Measurements from ENCODE around the gene DDX11.
"Not testable (repeated sequence)": the region's sequence is repeated elsewhere in the genome, so short reads cannot be mapped to it uniquely, and the experiment has no call there.

DDX11 gene

DNA sequence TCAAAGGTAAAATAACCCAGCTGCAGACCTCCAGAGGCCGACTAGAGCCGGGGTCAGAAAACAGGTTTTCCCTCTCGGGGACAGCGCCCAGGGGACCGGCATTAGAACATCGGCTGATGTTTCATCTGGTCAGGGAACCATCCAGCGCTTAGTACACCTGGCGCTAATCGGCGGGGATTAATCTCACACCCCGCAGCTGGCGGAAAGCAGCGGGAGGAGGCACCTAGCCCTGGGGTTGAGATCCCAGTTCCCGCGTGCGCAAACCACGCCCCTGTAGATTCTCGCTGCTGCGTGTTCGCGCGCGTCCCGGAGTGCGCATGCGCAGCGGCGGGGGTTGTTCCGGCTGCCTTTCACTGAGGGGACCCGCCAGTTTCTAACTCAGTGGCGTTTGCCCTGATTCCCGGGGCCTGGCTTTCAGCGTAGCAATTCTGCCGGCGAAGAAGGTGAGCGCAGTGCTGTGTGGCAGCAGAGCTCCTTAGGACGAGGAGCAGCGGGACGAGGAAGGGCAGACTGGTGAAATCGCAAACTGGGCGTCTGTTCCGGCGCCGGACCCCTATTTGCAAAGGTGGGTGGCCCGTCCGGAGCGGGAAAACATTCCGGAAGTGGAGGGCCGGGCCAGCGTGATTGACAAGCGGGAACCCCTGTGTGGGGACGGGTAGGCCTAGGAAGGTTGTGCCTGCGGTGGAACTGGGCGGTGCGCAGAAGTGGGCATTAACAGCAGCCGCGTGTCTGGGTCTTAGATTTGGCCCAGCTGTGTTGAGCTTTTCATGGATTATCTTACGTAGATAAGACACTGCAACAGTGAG is at the start of gene DDX11:
DDX11 (plus strand) TSS at position 334 of the 806 bp plus-strand sequence. CDS start 4,534 bp downstream, outside the sequence.
- DNase-seq: peak; percentile 81

DNA sequence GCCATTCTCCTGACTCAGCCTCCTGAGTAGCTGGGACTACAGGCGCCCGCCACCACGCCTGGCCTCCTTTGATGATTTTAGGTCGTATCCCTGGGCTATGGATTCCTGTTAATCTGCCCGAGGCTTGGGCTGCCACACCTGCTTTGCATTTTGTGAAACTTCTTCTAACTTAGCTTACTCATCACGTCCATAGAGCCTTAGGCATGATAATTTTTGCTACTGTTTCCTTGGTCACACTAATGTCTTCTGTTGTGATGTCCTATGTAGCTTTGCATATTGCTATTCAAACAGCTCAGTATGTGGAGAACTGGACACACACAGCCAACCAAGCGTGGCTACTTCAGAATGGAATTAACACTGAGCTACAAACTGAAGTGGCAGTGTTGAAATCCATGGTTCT is 47.5 kb upstream of the DDX11 start:
- DNase-seq: peak; percentile 42

GRCh38 chr12:31027006-31027405 is 46.7 kb upstream of the DDX11 start:
- DNase-seq: not testable (repeated sequence)

- DNase-seq: no peak
Measured at GRCh38 chr12:31029468-31029867, 44.2 kb upstream of the DDX11 start.

DNA sequence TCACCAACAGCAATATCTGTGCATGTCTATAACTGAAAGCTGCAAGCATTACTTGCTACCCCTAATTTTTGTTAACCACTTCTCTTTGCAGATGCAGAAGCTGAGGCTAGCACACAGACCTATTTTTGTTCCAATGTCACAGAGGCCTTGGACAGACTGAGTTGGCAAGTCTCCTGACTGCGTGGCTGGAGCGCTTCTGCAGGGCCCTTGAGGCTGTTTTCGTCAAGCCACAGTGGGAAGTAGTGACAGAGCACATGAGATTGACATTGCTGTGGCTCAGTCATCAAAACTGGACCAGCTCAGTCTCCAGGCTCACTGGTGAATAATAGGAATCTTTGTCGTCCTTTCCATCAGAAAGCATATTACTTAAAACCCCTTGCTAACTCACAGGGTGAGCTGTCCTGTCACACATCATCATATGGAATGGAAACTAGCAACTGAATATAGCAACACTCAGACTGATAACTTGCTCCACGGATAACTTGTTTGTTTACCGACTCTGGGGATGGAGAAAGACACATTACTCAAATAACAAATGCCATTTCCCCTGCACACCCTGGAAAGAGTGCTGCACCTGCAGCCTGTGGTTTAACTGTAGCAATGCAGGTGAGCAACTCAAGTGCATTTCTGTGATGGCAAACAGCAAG is 43.6 kb upstream of the DDX11 start:
- DNase-seq: no peak

GRCh38 chr12:31031951-31032335 is 41.7 kb upstream of the DDX11 start:
- no peak for DNase-seq

GRCh38 chr12:31033146-31033545 is 40.5 kb upstream of the DDX11 start:
- DNase-seq: no peak

GRCh38 chr12:31033681-31034080 is 40.0 kb upstream of the DDX11 start:
- no peak for DNase-seq

- DNase-seq: no peak
Measured at GRCh38 chr12:31034372-31034771, 39.3 kb upstream of the DDX11 start.

DNA sequence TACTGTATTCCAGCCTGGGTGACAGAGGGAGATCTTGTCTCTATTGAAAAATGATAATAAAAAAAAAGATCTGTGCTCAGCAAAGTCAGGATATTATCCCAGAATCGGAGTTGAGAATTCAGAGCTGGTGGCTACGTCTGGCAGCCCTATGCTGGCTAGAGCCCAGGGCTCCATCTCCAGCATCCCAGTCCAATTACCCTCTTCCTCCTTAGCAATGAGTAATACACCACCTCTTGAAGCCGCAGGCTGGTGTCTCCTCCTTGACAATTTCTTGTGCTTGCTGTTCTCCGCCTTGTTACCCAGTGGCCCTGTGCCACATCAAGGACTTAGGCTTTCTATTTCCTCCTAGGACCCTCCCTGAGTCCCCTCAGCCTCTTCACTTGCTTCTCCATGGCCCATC is 38.4 kb upstream of the DDX11 start:
- DNase-seq: no peak

DNA sequence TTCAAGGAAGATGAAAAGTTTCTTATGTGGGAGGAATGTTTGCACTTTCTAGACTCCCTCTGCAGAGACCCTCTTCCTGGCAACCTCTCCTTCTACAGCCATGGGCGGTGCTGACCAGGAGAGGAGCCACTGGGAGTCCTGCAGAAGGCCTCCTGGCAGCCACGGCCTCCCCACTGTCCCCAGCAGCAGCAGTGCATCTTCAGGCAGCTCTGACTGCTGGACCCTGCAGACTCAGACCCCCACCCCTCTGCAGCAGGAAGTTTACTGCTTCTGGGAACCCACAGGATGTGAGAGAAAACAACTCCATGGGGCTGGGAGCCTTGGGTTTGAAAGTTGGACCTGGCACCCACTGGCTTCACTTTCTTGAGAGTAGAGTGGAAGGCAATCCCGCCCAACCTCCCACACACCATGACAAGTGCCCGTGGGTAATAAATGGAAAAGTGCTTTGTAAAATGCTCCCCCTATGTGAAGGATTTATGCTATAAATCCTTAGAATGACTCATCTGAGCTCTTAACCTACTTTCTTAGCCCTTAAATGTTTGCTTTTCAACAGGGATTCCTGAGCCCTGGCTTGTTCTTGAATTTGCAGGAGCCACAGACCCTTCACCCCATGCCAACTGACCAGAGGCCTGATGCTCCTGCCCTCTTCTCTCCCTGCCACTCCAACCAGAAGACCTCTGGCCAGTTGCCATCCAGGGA is 37.5 kb upstream of the DDX11 start:
- DNase-seq: no peak

GRCh38 chr12:31037028-31037427 is 36.6 kb upstream of the DDX11 start:
- DNase-seq: no peak

DNA sequence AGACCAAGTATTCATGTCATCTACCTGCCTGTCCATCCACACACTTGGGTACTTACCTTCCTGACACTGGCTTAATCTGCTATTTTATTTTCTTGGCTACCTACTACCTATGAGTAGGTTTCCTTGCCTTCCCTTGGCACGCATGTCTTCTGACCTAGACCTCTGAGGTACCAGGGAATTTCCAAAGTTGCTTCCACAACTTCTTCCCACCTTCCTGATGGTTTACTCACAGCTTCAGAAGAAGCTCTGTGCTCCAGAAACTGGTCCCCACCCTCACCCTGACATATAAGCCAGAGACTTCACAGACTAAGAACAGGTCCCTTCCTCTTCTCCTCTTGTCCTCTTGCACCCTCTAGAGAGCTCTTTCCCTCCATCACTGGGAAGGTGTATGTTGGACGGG is 35.7 kb upstream of the DDX11 start:
- DNase-seq: no peak

DNA sequence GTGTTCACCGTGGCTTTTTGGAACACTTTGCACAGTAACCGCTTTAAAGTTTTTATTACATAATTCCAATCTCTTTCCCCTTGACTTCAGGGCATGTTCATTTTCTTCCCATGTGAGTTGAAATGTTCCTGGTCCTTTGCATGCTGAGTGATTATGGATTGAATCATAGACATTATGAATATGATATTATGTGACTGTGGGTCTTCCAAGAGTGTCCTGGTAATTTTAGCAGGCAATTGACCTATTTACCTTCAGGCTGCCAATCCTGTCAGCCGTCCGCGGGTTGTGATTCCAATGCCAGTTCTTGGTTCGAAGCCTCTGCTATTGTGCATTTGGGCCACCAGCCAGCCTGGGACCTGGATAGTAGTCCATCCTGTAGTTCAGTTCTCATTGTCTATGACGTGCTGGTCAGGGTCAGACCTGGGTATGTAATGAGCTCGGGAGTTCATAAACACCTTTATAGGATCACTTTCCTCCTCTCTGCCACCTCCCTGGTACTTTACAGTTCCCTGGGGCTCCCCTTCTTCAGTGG is 32.6 kb upstream of the DDX11 start:
- DNase-seq: no peak

DNA sequence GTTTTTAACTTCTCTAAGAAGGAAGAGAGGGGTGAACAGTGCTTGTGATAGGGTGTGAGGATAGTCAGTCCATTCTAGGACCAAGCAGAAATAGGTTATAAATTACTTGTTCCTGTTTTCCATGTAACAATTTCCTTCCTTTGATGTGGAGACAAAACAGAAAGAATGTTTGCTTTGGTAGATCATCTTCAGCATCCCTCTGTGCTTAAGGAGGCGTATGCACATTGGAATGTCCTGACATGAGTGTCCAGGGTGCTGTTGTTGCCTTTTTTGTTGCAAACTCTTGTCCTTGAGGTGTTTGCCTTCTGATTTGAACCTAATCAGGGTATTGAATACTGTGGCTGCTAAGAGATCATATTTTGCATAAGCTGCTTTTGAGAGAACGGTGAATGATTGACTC is 23.5 kb upstream of the DDX11 start:
- not testable (repeated sequence) for DNase-seq

GRCh38 chr12:31050548-31050947 is 23.1 kb upstream of the DDX11 start:
- not testable (repeated sequence) for DNase-seq

DNA sequence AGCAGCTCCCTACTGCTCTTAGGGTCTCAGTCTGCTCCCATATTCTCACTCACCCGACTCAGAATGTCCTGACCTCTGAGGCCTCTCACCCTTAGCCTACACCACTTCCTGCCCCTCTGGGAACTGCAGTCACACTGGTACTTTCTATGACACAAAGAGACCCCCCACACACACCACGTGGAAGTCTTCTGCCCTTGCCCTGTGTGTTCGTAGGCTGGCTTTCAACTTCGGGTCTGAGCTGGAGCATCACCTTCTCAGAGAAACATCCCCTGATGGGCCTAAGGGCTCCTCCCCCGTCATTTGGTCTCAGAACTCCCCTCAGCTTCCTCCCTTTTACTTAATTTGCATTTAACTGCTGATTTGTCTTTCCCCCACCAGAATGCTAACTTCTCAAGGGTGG is 22.0 kb upstream of the DDX11 start:
- not testable (repeated sequence) for DNase-seq

GRCh38 chr12:31052121-31052520 is 21.5 kb upstream of the DDX11 start:
- not testable (repeated sequence) for DNase-seq

GRCh38 chr12:31052666-31053439 is 20.8 kb upstream of the DDX11 start:
- DNase-seq: not testable (repeated sequence)

- not testable (repeated sequence) for DNase-seq
Measured at GRCh38 chr12:31053944-31054343, 19.7 kb upstream of the DDX11 start.

DNA sequence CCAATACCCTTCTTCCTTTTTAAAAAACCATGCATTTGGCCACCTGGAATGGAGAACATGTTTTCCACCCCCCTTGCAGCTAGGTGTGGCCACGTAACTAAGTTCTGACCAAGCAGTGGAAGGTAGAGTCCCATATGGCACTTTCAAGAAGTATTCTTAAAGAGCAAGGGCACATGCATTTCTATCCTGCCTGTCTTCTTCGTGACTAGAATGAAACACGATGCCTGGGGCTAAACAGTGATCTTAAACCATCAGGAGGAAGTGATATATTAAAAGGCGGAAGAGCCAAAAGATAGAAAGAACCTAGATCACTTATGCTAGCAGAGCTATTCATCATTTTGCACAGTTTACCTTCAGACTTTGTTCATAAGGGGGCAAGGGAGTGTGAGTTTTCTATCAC is 16.0 kb upstream of the DDX11 start:
- no peak for DNase-seq

GRCh38 chr12:31066196-31066595 is 7.5 kb upstream of the DDX11 start:
- not testable (repeated sequence) for DNase-seq

- not testable (repeated sequence) for DNase-seq
Measured at GRCh38 chr12:31067656-31068055, 6.0 kb upstream of the DDX11 start.
